GM12892 (cell line): ENCODE data around the gene SWSAP1. TPM values are rescaled to one million over a fixed set of nuclear protein-coding genes. Genes with fewer than 3 reads are reported as not detected.
"Not testable (repeated sequence)": the region's sequence is repeated elsewhere in the genome, so short reads cannot be mapped to it uniquely, and the experiment has no call there.

Experiments used
- DNase-seq: peaks from one replicate; pipeline ENCODE4 v3.0.0; 2011; ENCODE audit not compliant: insufficient read length
- FAIRE-seq: peaks from 2 replicates; lab custom pipeline; 2011; peaks lifted over from hg19 to GRCh38; lab: Jason Lieb, UNC
- POLR2A ChIP-seq: IDR thresholded peaks from 2 replicates; pipeline ENCODE4 v1.6.1; 2011; ENCODE audit warnings: low read depth, low read length, control low read depth
- POLR2AphosphoS5 ChIP-seq: IDR thresholded peaks from 2 replicates; pipeline ENCODE4 v1.6.1; 2011; ENCODE audit warnings: low read depth, low read length, control low read depth
- TAF1 ChIP-seq: IDR thresholded peaks from 2 replicates; pipeline ENCODE4 v1.6.1; 2011; ENCODE audit warnings: low read depth, mild to moderate bottlenecking, control low read depth, low read length, borderline replicate concordance
- polyA plus RNA-seq: library from polyadenylated mRNA; unstranded; fragments of >200 nt; gene quantifications from one replicate; pipeline ENCODE4 v1.2.1, GENCODE V29; 2012; ENCODE audit warnings: missing spikeins, inconsistent platforms; ENCODE audit not compliant: missing spikeins

SWSAP1 gene
- 1.1 TPM for polyA plus RNA-seq

- peak; percentile 97 for DNase-seq
- peak; percentile 80; the same call in 1 of the 2 replicates for TF ChIP-seq POLR2A
- TF ChIP-seq POLR2AphosphoS5, result peak; percentile 74; the same call in 1 of the 2 replicates
- no peak for TF ChIP-seq TAF1
- FAIRE-seq, result peak; percentile 99
Observed at GRCh38 chr19:11374433-11375142, at the start of gene SWSAP1. SWSAP1 (plus strand) TSS chr19:11374666; CDS start chr19:11374681, 15 bp downstream.

GRCh38 chr19:11324748-11325389 is 49.6 kb upstream of the SWSAP1 start:
- no peak for TF ChIP-seq POLR2AphosphoS5
- TF ChIP-seq TAF1, result no peak
- TF ChIP-seq POLR2A, result no peak
- no peak for FAIRE-seq
- DNase-seq, result no peak

GRCh38 chr19:11325544-11325943 is 48.9 kb upstream of the SWSAP1 start:
- TF ChIP-seq TAF1, result no peak
- TF ChIP-seq POLR2A, result no peak
- TF ChIP-seq POLR2AphosphoS5, result no peak
- no peak for DNase-seq
- FAIRE-seq, result no peak

GRCh38 chr19:11330127-11330526 is 44.3 kb upstream of the SWSAP1 start:
- FAIRE-seq (no peak), DNase-seq (no peak)
- TF ChIP-seq POLR2A (no peak), TAF1 (no peak), POLR2AphosphoS5 (no peak)

- DNase-seq, result no peak
- no peak for FAIRE-seq
- no peak for TF ChIP-seq POLR2AphosphoS5
- no peak for TF ChIP-seq TAF1
- no peak for TF ChIP-seq POLR2A
Observed at GRCh38 chr19:11331502-11331901, 43.0 kb upstream of the SWSAP1 start.

- TF ChIP-seq POLR2A (no peak), POLR2AphosphoS5 (no peak), TAF1 (no peak)
- FAIRE-seq, result no peak
- DNase-seq, result no peak
Observed at GRCh38 chr19:11332822-11333221, 41.6 kb upstream of the SWSAP1 start.

- FAIRE-seq, DNase-seq: not testable (repeated sequence)
Observed at GRCh38 chr19:11333838-11334237, 40.6 kb upstream of the SWSAP1 start.

GRCh38 chr19:11335449-11336146 is 38.9 kb upstream of the SWSAP1 start:
- FAIRE-seq (no peak), DNase-seq (no peak)
- TF ChIP-seq TAF1 (no peak), POLR2A (no peak), POLR2AphosphoS5 (no peak)

- TF ChIP-seq TAF1, result no peak
- TF ChIP-seq POLR2AphosphoS5, result no peak
- no peak for TF ChIP-seq POLR2A
- DNase-seq, result no peak
- FAIRE-seq, result no peak
Observed at GRCh38 chr19:11337080-11337479, 37.4 kb upstream of the SWSAP1 start.

- FAIRE-seq, result no peak
- no peak for DNase-seq
- no peak for TF ChIP-seq POLR2AphosphoS5
- TF ChIP-seq POLR2A, result no peak
- TF ChIP-seq TAF1, result no peak
Observed at GRCh38 chr19:11338121-11338520, 36.3 kb upstream of the SWSAP1 start.

- FAIRE-seq, result peak; percentile 40
- DNase-seq, result no peak
- TF ChIP-seq POLR2A (no peak), TAF1 (no peak), POLR2AphosphoS5 (no peak)
Observed at GRCh38 chr19:11338569-11339253, 35.8 kb upstream of the SWSAP1 start.
